Natural killer cell (primary cell): Measurements from ENCODE around the gene C9orf78. TPM values are rescaled to one million over a fixed set of nuclear protein-coding genes. Genes with fewer than 3 reads are reported as not detected.

Experiments used
- ATAC-seq, 3 donors: fragments of 150-1000 bp in 2 of 3; fragments of 200-7000 bp in 1 of 3; cut with Tn5 transposase; 1 replicate in 1 of 3; 2 replicates in 2 of 3; pipeline ENCODE4 v1.10.0; 2021; ENCODE audit warnings: mild to moderate bottlenecking in 2 of 3, moderate library complexity in 2 of 3
- DNase-seq, 2 donors: peaks; one replicate each; pipeline versions ENCODE4 v3.0.0 to v3.0.0-alpha.2; 2013 to 2021; ENCODE audit warnings: mixed read lengths in 1 of 2
- H3K27ac ChIP-seq: one replicate; pipeline ENCODE4 v1.5.1; 2013; ENCODE audit warnings: mild to moderate bottlenecking, low read length
- H3K27me3 ChIP-seq: one replicate; pipeline ENCODE4 v1.6.1; 2013; ENCODE audit warnings: low read length; ENCODE audit not compliant: control insufficient read depth, insufficient read depth
- H3K36me3 ChIP-seq: one replicate; pipeline ENCODE4 v1.6.1; 2013; ENCODE audit warnings: low read length; ENCODE audit not compliant: control insufficient read depth, insufficient read depth
- H3K4me1 ChIP-seq: one replicate; pipeline ENCODE4 v1.6.1; 2013; ENCODE audit warnings: low read length; ENCODE audit not compliant: control insufficient read depth, insufficient read depth
- H3K4me3 ChIP-seq: one replicate; pipeline ENCODE4 v1.5.1; 2013; ENCODE audit warnings: low read length
- H3K9me3 ChIP-seq: one replicate; pipeline ENCODE4 v1.6.1; 2013; ENCODE audit warnings: low read length; ENCODE audit not compliant: control insufficient read depth, insufficient read depth
- H3K27ac Mint-ChIP-seq, 2 donors: one replicate each; pipeline ENCODE4 v1.8.0; 2022; ENCODE audit warnings: mild to moderate bottlenecking in 2 of 2, mixed read lengths in 2 of 2, moderate library complexity in 1 of 2
- H3K27me3 Mint-ChIP-seq, 2 donors: one replicate each; pipeline ENCODE4 v1.8.0; 2022; ENCODE audit warnings: low read depth in 2 of 2, mixed read lengths in 2 of 2
- H3K36me3 Mint-ChIP-seq: one replicate; pipeline ENCODE4 v1.8.0; 2022; ENCODE audit warnings: mixed read lengths
- H3K4me1 Mint-ChIP-seq, 2 donors: one replicate each; pipeline ENCODE4 v1.8.0; 2022; ENCODE audit warnings: mixed read lengths in 2 of 2
- H3K4me3 Mint-ChIP-seq: one replicate; pipeline ENCODE4 v1.8.0; 2022; ENCODE audit warnings: mild to moderate bottlenecking, moderate library complexity, mixed read lengths
- H3K9me3 Mint-ChIP-seq, 2 donors: one replicate each; pipeline ENCODE4 v1.8.0; 2022; ENCODE audit warnings: mixed read lengths in 2 of 2
- WGBS: methylation state at CpG from one replicate; pipeline ENCODE4 v1.1.7; 2013; ENCODE audit warnings: missing lambda C conversion rate; ENCODE audit not compliant: insufficient coverage; 5-methylcytosine and 5-hydroxymethylcytosine counted together
- intact Hi-C: fragments of 100-400 bp; cut with micrococcal nuclease; formaldehyde crosslinking; loops from one replicate; pipeline ENCODE4 v1.14.2; 2022
- total RNA-seq, 4 donors: library from RNA; stranded (reverse); fragments of 120-200 nt in 1 of 4; gene quantifications; one replicate each; pipeline versions ENCODE4 v1.2.3 to v1.2.4, GENCODE V29; 2013 to 2022
- TF ChIP-seq, protein P1 (sequence below): fragments of 200-600 bp; IDR thresholded peaks from one replicate; pipeline ENCODE4 v1.8.0; 2022; ENCODE audit warnings: antibody characterized with exemption

C9orf78 gene
- total RNA-seq, 3 donors from 2014 or later (not counting 1 experiment from before 2014, with no cell fraction given): 93.7 to 97.9 (median 97.6) TPM

DNA sequence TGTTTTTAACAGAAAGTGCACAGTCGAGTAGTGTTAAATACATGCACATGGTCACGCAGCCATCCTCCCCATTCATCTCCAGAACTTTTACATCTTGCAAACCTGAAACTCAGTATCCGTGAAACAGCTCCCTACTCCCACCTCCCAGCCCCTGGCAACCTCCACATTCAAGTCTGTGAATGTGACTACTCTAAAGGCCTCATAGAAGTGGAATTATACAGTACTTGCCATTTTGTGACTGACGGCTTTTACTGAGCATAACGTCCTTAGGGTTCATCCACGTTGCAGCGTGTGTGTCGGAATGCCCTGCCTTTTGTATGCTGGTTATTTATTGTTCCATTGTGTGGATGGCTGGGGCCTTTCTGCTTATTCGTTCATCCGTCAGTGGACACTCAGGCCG lies 36.0 kb upstream of the C9orf78 start:
- Histone ChIP-seq H3K9me3 (no peaks in the 10 kb centered on the region), H3K4me3 (no peak overlapping the region), H3K4me1 (peaks cover 46% of the 10 kb centered on the region), H3K27ac (no peak overlapping the region), H3K36me3 (peaks cover 45% of the 10 kb centered on the region), H3K27me3 (no peaks in the 10 kb centered on the region)
- Mint-ChIP-seq H3K27ac (peak overlapping the region; percentile 85 to 92), H3K27me3 (no peaks in the 10 kb centered on the region), H3K9me3 (no peaks in the 10 kb centered on the region), H3K36me3 (no peaks in the 10 kb centered on the region), H3K4me1 (peaks cover 41 to 51% of the 10 kb centered on the region in 2 donors), H3K4me3 (peak overlapping the region; percentile 58)
- TF ChIP-seq, protein P1, sequence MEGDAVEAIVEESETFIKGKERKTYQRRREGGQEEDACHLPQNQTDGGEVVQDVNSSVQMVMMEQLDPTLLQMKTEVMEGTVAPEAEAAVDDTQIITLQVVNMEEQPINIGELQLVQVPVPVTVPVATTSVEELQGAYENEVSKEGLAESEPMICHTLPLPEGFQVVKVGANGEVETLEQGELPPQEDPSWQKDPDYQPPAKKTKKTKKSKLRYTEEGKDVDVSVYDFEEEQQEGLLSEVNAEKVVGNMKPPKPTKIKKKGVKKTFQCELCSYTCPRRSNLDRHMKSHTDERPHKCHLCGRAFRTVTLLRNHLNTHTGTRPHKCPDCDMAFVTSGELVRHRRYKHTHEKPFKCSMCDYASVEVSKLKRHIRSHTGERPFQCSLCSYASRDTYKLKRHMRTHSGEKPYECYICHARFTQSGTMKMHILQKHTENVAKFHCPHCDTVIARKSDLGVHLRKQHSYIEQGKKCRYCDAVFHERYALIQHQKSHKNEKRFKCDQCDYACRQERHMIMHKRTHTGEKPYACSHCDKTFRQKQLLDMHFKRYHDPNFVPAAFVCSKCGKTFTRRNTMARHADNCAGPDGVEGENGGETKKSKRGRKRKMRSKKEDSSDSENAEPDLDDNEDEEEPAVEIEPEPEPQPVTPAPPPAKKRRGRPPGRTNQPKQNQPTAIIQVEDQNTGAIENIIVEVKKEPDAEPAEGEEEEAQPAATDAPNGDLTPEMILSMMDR: no peak
- ATAC-seq (no peak), DNase-seq (no peak)
- intact Hi-C loops: no loop called here
- WGBS: 97% methylated on average over 10 of the region's 11 CpGs

GRCh38 chr9:129869585-129870501 lies 34.8 kb upstream of the C9orf78 start:
- Histone ChIP-seq H3K36me3 (peaks cover 43% of the 10 kb centered on the region), H3K4me3 (peak overlapping the region; percentile 5), H3K4me1 (peaks cover 48% of the 10 kb centered on the region), H3K27ac (peak overlapping the region; percentile 85), H3K27me3 (no peaks in the 10 kb centered on the region), H3K9me3 (no peaks in the 10 kb centered on the region)
- TF ChIP-seq, protein P1: no peak
- intact Hi-C loops: loop anchor here (1.0 to 10.0 kb wide), 4 partner anchors 14 to 1865 kb away; no protein-coding TSS in a partner anchor
- no peaks in the 10 kb centered on the region for H3K27me3 Mint-ChIP-seq
- DNase-seq (no peak), ATAC-seq (no peak)
- H3K27ac Mint-ChIP-seq: peak overlapping the region; percentile 85 to 92
- peaks cover 47 to 57% of the 10 kb centered on the region in 2 donors for H3K4me1 Mint-ChIP-seq
- 94% methylated on average over 24 of the region's 24 CpGs for WGBS
- peak overlapping the region; percentile 65 for H3K4me3 Mint-ChIP-seq
- H3K36me3 Mint-ChIP-seq: no peaks in the 10 kb centered on the region
- no peaks in the 10 kb centered on the region for H3K9me3 Mint-ChIP-seq

DNA sequence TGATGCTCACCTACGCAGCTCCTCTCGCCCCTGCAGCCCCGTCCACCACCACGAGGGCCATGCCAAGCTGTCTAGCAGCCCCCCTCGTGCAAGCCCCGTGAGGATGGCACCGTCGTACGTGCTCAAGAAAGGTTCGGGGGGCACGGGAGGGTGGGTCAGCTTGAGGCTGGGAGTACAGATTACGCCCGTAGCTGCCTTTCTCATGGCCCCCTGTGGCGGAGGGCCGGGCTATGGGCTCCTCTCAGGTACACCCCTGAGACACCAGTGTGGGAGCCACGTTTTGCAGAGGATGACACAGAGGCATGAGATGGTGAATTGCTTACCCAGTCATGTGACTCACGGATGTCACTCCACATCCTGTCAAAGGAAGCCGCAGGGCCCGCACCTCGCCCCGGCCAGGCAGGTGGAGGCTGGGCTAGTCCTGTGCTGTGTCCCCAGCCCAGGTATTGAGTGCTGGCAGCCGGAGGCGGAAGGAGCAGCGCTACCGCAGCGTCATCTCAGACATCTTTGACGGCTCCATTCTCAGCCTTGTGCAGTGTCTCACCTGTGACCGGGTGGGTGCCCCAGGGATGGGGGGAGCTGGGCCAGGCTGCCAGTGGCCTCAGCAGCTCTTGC lies 33.9 kb upstream of the C9orf78 start:
- Histone ChIP-seq H3K36me3 (peaks cover 35% of the 10 kb centered on the region), H3K27me3 (no peaks in the 10 kb centered on the region), H3K27ac (peak overlapping the region; percentile 85), H3K4me3 (peak overlapping the region; percentile 5), H3K4me1 (peaks cover 52% of the 10 kb centered on the region), H3K9me3 (no peaks in the 10 kb centered on the region)
- DNase-seq (peak; percentile 85 to 96), ATAC-seq (peak; percentile 87 to 93 (median 92))
- 38% methylated on average over 28 of the region's 28 CpGs for WGBS
- H3K9me3 Mint-ChIP-seq: no peaks in the 10 kb centered on the region
- intact Hi-C loops: loop anchor here (1.0 to 10.0 kb wide), 4 partner anchors 15 to 1866 kb away; no protein-coding TSS in a partner anchor
- peaks cover 50 to 57% of the 10 kb centered on the region in 2 donors for H3K4me1 Mint-ChIP-seq
- TF ChIP-seq, protein P1: no peak
- H3K36me3 Mint-ChIP-seq: no peaks in the 10 kb centered on the region
- H3K27me3 Mint-ChIP-seq: no peaks in the 10 kb centered on the region
- H3K27ac Mint-ChIP-seq: peak overlapping the region; percentile 85 to 92
- H3K4me3 Mint-ChIP-seq: peak overlapping the region; percentile 65
